GM12873 (cell line): Measurements from ENCODE around the gene FOXP4.

Experiments used
- TF ChIP-seq, protein P1 (sequence below): IDR thresholded peaks from 2 replicates; pipeline ENCODE4 v1.5.1; 2012; ENCODE audit warnings: low read depth, mild to moderate bottlenecking, moderate library complexity, low read length, control low read depth; ENCODE audit not compliant: insufficient read depth; ENCODE audit errors: missing control alignments

Gene FOXP4

DNA sequence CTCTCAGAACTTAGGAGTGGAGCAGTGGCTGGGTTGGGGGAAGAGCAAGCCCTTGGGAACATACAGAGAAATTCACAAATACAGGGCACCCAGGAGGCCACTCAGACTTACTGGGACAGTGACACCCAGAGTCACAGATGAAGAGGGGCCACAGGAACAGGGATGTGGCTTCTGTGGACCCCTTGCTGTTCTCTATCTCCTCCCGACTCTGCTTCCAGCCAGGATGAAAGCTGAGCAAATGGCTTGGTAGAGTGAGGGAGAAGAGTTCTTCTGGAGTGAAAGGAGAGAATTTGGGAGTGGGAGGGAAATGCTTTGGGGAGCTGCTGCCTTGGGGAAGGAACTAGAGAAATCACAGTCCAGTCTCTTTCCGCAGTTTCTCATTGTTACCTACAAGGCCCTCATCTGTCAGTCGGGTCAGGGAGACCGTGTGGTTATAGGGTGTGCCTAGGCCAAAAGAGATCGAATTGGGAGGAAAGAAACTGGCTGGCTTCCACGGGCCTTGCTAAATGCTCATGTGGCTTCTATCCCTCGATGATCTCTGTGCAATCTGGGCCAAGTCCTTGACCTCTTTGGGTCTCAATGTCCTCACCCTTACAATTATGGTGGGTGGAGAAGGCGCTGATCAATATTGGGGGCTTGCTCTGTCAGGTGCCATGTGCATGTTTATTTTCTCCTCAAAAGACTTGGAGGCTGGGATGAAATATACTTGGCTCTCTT lies 17.0 kb downstream of the FOXP4 start:
- TF ChIP-seq, protein P1, sequence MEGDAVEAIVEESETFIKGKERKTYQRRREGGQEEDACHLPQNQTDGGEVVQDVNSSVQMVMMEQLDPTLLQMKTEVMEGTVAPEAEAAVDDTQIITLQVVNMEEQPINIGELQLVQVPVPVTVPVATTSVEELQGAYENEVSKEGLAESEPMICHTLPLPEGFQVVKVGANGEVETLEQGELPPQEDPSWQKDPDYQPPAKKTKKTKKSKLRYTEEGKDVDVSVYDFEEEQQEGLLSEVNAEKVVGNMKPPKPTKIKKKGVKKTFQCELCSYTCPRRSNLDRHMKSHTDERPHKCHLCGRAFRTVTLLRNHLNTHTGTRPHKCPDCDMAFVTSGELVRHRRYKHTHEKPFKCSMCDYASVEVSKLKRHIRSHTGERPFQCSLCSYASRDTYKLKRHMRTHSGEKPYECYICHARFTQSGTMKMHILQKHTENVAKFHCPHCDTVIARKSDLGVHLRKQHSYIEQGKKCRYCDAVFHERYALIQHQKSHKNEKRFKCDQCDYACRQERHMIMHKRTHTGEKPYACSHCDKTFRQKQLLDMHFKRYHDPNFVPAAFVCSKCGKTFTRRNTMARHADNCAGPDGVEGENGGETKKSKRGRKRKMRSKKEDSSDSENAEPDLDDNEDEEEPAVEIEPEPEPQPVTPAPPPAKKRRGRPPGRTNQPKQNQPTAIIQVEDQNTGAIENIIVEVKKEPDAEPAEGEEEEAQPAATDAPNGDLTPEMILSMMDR = no peak

DNA sequence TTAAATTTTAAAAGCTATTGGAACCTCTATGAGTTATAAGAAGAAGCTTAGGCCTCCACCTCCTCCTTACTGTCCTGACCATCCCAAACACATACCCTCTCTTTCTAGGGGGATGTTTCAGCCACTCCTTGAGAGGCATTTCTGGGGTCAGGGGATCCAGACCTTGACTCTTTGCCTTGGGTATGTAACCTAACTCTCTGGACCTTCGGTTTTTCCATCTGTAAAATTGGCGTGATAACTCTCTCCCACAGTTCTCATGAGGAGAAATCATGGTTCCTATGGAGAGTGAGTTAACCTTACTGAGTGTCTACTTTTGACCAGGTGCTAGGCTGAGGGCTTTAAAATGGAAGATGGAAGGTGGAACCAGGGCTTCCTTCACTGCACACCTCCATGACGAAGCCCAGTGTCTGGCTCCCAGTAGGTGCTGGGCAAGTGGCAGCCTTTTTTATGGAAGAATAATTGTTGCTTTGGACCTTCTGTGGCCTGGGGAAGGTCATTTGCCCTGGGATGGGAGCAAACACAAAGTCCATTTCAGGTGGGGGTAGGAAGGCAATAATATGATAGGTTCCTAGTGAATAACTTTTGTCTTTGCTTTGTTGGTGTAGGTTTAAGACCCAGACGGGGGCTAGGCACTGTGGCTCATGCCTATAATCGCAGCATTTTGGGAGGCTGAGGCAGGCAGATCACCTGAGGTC lies 18.4 kb downstream of the FOXP4 start:
- TF ChIP-seq, protein P1 = no peak

DNA sequence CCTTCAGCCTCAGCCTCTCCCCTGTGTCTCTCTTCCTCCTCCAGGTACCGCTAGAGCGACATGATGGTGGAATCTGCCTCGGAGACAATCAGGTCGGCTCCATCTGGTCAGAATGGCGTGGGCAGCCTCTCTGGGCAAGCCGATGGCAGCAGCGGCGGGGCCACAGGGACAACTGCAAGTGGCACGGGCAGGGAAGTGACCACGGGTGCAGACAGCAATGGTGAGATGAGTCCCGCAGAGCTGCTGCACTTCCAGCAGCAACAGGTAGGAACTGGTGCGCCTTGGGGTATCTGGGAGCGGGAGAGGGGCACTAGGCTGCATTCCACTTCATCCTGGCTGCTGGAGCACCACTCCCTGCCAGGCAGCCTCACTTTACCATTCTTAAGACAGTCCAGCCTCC lies 19.5 kb downstream of the FOXP4 start:
- TF ChIP-seq, protein P1 = no peak

DNA sequence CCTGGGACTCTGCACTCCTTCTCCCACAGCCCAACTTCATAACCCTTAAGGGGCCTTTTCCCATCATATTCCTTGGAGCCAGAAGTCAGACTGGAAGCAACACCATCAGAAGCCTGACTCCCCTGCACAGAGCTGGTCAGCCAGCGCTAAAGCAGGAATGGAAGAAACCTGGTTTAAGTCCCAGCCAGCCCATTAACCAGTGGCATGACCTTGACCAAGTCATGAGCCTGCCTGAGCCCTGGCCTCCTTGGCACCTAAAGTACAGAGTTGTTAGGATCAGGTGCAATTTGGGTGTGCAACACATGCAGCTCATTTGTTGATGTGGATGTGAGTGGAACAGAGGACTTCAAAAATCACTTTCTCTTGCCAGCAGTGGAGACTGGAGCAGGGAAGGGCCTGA lies 20.8 kb downstream of the FOXP4 start:
- TF ChIP-seq, protein P1 = no peak

DNA sequence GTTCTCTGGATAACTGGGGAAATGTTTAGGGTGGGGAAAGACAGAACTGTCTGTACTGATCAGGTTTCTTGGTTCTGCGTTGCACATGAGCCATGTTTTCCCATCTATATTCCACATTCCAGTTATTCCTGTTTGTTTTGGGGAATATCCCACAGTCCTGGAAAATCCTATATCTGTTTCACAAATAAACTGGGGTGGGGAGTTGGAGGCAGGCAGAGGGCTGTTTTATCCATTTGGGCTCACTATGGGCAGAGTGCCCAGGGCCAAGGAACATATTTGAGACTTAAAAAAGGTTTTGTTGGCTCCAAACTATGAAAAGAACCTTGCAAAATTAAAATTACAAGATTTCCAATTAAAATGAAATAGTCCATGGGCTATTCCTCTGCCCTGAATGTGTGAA lies 21.5 kb downstream of the FOXP4 start:
- TF ChIP-seq, protein P1 = no peak

DNA sequence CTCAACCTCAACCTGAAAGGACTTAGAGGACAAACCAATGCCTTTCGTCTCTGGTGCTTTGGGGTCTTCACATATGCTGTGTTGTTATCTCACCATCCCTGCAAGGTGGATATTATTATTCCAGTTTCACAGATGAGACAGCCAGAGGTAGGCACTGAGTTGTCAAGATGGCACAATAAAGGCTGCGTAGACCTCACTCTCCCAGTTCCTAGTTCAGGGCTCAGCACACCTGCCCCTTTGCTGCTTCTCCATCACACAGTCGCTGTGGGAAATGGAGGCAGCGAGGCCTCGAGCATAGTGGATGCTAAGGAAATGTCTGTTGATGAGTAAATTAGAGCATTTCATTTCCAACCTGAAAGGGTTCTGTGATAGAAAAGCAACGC lies 22.0 kb downstream of the FOXP4 start:
- TF ChIP-seq, protein P1 = no peak

DNA sequence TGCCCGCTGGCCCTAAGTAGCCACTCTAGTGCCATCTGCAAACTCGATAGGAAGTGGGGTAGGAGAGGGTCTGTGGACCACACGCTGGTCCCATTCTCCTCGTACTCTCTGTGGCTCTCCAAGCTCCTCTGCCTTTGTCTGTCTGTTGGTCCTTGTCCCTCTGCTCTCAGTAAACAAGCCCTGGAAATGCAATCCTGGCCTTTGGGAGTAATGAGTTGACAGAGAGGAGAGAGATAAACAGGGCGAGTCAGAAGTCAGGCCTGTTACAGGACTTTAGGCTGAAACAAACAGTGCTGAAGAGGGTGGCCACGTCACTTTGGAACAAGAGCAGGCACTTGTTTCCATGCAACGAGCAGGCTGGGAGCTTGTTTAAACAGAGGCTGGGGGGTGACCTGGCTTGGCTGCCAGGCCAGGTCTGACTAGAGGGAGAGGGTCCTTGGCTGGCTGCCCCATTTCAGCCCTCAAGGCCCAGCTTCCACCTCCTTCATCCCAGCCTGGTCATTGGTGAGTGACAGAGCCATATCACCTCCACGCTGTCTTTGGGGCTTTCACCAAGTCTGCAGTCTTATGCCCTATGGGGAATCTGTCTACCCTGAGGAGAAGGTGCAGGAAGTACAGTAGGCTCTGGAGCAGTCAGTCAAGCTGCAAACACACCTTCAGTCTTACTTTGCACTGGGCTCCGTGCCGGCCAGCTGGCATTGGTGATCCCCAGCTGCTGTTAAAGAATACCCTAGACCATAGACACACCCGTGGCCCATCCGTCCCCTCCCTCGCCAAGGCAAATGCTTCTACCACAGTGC lies 22.6 kb downstream of the FOXP4 start:
- TF ChIP-seq, protein P1 = no peak
